Measurements from ENCODE around the gene PCDHA4. TPM values are rescaled to one million over a fixed set of nuclear protein-coding genes. Genes with fewer than 3 reads are reported as not detected.
"Not testable (repeated sequence)": the region's sequence is repeated elsewhere in the genome, so short reads cannot be mapped to it uniquely, and the experiment has no call there.

PCDHA4 gene
- total RNA-seq, 1 experiment from 2014 or later, result 0.02 TPM

DNA sequence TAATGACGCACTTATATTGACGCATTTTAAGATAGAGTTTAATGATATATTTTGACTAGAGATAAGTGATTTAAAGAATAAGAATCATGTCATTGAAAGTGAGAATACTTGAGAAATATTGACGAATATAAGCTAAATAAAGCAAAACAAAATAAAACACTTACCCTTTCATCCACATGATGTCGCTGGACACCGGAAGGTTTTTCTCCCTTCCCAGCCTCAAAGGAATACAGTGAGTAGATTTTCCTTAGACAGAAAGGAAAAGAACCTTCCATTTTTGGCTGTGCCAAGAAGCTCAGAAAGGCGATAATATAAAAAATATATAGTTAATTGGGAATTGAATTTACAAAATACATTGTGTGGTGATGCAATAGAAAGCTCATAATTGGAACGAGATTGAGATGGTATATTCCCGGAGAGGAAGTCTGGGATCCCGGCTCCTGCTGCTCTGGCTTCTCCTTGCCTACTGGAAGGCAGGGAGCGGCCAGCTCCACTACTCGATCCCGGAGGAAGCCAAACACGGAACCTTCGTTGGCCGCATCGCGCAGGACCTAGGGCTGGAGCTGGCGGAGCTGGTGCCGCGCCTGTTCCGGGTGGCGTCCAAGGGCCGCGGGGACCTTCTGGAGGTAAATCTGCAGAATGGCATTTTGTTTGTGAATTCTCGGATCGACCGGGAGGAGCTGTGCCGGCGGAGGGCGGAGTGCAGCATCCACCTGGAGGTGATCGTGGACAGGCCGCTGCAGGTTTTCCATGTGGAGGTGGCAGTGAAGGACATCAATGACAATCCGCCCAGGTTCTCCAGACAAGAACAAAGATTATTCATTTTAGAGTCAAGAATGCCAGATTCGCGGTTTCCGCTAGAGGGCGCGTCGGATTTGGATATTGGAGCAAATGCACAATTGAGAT, 14.8 kb downstream of the PCDHA4 start, which contains the start of gene PCDHA5:
TSS of gene PCDHA5 (plus strand) at position 239 of the 906 bp plus-strand sequence.
- DNase-seq (ENCODE audit: low spot score), result no peak

DNA sequence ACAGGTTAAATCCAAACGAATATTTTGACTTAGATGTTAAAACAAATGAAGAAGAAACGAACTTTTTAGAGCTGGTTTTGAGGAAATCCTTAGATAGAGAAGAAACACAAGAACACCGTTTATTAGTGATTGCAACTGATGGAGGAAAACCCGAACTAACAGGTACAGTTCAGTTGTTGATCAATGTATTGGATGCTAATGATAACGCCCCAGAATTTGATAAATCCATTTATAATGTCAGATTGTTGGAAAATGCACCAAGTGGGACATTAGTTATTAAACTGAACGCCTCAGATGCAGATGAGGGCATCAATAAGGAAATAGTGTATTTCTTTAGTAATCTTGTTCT, 15.4 kb downstream of the PCDHA4 start:
- no peak for DNase-seq (ENCODE audit: low spot score)

DNA sequence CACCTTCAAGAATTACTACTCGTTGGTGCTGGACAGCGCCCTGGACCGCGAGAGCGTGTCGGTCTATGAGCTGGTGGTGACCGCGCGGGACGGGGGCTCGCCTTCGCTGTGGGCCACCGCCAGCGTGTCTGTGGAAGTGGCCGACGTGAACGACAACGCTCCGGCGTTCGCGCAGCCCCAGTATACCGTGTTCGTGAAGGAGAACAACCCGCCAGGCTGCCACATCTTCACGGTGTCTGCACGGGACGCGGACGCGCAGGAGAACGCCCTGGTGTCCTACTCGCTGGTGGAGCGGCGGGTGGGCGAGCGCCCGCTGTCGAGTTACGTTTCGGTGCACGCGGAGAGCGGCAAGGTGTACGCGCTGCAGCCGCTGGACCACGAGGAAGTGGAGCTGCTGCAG, 16.1 kb downstream of the PCDHA4 start:
- DNase-seq (ENCODE audit: low spot score), result not testable (repeated sequence)

DNA sequence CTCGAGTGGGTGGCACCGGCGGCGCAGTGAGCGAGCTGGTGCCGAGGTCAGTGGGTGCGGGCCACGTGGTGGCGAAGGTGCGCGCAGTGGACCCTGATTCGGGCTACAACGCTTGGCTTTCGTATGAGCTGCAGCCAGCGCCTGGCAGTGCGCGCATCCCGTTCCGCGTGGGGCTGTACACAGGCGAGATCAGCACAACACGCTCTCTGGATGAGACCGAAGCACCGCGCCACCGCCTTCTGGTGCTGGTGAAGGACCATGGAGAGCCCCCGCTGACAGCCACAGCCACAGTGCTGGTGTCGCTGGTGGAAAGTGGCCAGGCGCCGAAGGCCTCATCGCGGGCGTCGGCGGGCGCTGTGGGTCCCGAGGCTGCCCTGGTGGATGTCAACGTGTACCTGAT, 16.6 kb downstream of the PCDHA4 start:
- no peak for DNase-seq (ENCODE audit: low spot score)

DNA sequence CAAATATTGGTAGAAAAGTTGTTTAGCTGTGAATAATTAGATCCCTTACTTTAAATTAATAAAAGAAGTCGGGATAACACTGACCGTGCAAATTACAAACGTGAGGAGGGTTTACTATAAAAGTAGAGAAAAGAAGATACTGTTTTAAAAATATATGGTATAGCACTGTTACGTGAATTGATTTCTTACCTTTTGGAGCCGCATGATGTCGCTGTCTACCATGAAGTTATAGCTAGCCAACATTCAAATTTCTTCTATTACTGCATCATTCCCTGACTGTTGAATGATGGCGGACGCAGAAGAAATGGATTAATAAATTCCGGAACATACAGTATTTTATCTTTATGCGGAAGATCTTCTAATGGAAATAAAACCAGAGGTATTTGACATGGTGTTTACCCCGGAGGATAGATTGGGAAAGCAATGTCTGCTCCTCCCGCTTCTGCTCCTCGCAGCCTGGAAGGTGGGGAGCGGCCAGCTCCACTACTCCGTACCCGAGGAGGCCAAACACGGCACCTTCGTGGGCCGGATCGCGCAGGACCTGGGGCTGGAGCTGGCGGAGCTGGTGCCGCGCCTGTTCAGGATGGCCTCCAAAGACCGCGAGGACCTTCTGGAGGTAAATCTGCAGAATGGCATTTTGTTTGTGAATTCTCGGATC, 21.0 kb downstream of the PCDHA4 start, which contains the start of gene PCDHA6:
TSS of gene PCDHA6 (plus strand) at position 257 of the 658 bp plus-strand sequence. CDS start at position 389, 132 bp downstream.
- DNase-seq (ENCODE audit: low spot score), result no peak

DNA sequence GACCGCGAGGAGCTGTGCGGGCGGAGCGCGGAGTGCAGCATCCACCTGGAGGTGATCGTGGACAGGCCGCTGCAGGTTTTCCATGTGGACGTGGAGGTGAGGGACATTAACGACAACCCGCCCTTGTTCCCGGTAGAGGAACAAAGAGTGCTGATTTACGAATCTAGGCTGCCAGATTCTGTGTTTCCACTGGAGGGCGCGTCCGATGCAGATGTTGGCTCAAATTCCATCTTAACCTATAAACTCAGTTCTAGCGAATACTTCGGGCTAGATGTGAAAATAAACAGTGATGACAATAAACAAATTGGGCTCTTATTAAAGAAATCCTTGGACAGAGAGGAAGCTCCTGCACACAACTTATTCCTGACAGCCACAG, 21.5 kb downstream of the PCDHA4 start:
- no peak for DNase-seq (ENCODE audit: low spot score)

DNA sequence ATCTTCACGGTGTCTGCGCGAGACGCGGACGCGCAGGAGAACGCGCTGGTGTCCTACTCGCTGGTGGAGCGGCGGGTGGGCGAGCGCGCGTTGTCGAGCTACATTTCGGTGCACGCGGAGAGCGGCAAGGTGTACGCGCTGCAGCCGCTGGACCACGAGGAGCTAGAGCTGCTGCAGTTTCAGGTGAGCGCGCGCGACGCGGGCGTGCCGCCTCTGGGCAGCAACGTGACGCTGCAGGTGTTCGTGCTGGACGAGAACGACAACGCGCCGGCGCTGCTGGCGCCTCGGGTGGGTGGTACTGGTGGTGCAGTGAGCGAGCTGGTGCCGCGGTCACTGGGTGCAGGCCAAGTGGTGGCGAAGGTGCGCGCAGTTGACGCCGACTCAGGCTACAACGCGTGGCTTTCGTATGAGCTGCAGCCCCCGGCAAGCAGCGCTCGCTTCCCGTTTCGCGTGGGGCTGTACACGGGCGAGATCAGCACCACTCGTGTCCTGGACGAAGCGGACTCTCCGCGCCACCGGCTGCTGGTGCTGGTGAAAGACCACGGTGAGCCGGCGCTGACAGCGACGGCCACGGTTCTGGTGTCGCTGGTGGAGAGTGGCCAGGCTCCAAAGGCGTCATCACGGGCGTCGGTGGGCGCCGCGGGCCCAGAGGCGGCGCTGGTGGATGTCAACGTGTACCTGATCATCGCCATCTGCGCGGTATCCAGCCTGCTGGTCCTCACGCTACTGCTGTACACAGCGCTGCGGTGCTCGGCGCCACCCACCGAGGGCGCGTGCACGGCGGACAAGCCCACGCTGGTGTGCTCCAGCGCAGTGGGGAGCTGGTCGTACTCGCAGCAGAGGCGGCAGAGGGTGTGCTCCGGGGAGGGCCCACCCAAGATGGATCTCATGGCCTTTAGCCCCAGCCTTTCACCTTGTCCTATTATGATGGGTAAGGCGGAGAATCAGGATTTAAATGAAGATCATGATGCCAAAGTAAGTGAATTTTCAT, 22.9 kb downstream of the PCDHA4 start:
- DNase-seq (ENCODE audit: low spot score), result not testable (repeated sequence)

DNA sequence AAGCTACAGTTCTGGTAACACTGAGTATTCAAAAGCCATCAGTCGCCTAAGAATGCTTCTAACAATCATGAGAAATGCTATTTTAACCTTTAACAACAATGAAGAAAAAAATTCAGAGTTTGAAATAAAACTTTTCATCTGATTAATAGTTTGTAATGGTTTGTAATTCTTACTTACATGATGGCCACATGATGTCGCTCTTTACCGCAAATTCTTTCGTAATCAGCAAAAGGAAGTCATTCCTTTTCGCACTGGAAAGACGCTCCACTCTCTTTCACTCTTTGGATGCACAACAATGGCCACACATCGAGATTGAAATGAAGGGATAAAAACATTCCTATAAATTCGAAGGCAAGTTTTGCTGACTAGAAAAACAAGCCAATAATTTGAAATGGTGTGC, 27.1 kb downstream of the PCDHA4 start, which contains the start of gene PCDHA7:
TSS of gene PCDHA7 (plus strand) at position 277 of the 400 bp plus-strand sequence. CDS start at position 392, 115 bp downstream.
- no peak for DNase-seq (ENCODE audit: low spot score)

DNA sequence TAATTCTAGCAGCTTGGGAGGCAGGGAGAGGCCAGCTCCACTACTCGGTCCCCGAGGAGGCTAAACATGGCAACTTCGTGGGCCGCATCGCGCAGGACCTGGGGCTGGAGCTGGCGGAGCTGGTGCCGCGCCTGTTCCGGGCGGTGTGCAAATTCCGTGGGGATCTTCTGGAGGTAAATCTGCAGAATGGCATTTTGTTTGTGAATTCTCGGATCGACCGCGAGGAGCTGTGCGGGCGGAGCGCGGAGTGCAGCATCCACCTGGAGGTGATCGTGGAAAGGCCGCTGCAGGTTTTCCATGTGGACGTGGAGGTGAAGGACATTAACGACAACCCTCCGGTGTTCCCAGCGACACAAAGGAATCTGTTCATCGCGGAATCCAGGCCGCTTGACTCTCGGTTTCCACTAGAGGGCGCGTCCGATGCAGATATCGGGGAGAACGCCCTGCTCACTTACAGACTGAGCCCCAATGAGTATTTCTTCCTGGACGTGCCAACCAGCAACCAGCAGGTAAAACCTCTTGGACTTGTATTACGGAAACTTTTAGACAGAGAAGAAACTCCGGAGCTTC, 27.7 kb downstream of the PCDHA4 start:
- not testable (repeated sequence) for DNase-seq (ENCODE audit: low spot score)

DNA sequence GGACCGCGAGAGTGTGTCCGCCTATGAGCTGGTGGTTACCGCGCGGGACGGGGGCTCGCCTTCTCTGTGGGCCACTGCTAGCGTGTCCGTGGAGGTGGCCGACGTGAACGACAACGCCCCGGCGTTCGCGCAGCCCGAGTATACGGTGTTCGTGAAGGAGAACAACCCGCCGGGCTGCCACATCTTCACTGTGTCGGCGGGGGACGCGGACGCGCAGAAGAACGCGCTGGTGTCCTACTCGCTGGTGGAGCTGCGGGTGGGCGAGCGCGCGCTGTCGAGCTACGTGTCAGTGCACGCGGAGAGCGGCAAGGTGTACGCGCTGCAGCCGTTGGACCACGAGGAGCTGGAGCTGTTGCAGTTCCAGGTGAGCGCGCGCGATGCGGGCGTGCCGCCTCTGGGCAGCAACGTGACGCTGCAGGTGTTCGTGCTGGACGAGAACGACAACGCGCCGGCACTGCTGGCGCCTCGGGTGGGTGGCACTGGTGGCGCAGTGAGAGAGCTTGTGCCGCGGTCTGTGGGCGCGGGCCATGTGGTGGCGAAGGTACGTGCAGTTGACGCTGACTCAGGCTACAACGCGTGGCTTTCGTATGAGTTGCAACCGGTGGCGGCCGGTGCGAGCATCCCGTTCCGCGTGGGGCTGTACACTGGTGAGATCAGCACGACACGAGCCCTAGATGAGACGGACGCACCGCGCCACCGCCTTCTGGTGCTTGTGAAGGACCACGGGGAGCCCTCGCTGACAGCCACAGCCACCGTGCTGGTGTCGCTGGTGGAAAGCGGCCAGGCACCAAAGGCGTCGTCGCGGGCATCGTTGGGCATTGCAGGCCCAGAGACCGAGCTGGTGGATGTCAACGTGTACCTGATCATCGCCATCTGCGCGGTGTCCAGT, 29.0 kb downstream of the PCDHA4 start:
- DNase-seq (ENCODE audit: low spot score), result no peak

DNA sequence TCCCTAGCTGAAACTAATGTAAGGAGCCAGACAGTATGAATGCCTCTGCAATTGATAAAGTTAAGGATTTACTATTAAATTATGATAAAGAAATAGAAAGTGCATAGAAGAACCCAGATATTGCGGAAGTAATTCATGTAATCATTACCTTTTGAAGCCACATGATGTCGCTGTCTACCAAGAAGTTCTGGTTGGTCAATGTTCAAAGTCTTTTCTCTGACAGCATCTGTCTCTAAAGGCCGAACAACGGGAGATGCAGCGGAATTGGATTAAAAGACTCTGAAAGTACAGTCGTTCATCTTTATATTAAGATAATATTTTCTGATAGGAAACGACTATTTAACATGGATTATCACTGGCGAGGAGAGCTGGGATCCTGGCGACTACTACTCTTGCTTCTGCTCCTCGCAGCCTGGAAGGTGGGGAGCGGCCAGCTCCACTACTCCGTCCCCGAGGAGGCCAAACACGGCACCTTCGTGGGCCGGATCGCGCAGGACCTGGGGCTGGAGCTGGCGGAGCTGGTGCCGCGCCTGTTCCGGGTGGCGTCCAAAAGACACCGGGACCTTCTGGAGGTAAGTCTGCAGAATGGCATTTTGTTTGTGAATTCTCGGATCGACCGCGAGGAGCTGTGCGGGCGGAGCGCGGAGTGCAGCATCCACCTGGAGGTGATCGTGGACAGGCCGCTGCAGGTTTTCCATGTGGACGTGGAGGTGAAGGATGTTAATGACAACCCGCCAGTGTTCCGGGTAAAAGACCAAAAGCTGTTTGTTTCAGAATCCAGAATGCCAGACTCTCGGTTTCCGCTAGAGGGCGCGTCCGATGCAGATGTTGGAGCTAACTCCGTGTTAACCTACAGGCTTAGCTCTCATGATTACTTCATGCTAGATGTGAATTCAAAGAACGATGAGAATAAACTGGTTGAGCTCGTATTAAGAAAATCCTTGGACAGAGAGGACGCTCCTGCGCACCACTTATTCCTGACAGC, 34.4 kb downstream of the PCDHA4 start, which contains the start of gene PCDHA8:
TSS of gene PCDHA8 (plus strand) at position 210 of the 985 bp plus-strand sequence. CDS start at position 345, 135 bp downstream.
- peak; percentile 19 for DNase-seq (ENCODE audit: low spot score)

DNA sequence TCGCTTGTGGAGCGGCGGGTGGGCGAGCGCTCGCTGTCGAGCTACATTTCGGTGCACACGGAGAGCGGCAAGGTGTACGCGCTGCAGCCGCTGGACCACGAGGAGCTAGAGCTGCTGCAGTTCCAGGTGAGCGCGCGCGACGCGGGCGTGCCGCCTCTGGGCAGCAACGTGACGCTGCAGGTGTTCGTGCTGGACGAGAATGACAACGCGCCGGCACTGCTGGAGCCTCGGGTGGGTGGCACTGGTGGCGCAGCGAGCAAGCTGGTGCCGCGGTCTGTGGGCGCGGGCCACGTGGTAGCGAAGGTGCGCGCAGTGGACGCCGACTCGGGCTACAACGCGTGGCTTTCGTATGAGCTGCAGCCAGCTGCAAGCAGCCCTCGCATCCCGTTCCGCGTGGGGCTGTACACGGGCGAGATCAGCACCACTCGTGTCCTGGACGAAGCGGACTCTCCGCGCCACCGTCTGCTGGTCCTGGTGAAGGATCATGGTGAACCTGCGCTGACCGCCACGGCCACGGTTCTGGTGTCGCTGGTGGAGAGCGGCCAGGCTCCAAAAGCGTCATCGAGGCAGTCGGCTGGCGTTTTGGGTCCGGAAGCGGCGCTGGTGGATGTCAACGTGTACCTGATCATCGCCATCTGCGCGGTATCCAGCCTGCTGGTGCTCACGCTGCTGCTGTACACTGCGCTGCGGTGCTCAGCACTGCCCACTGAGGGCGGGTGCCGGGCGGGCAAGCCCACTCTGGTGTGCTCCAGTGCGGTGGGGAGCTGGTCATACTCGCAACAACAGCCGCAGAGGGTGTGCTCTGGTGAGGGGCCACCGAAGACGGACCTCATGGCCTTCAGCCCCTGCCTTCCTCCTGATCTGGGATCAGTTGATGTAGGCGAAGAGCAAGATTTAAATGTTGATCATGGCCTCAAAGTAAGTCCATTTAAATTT, 36.2 kb downstream of the PCDHA4 start:
- no peak for DNase-seq (ENCODE audit: low spot score)

DNA sequence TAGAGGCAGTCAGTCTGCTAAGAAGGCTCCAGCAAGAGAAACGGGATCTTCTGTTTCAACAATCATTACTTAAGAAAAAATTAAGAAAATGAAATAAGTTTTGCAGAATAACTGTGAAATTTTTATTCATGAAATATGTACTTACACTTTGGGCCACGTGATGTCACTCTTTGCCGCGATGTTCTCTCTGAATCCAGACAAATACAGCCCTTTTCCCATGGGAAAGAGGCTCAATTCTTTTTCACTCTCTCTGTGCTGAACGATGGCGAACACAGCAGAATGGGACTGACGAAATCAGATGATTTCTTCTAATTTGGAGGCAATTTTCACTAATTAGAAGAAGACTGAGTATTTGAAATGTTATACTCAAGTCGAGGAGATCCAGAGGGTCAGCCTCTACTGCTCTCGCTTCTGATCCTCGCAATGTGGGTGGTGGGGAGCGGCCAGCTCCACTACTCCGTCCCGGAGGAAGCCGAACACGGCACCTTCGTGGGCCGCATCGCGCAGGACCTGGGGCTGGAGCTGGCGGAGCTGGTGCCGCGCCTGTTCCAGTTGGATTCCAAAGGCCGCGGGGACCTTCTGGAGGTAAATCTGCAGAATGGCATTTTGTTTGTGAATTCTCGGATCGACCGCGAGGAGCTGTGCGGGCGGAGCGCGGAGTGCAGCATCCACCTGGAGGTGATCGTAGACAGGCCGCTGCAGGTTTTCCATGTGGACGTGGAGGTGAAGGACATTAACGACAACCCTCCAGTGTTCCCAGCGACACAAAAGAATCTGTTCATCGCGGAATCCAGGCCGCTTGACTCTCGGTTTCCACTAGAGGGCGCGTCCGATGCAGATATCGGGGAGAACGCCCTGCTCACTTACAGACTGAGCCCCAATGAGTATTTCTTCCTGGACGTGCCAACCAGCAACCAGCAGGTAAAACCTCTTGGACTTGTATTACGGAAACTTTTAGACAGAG, 41.6 kb downstream of the PCDHA4 start, which contains the start of gene PCDHA9:
TSS of gene PCDHA9 (plus strand) at position 244 of the 964 bp plus-strand sequence. CDS start at position 358, 114 bp downstream.
- not testable (repeated sequence) for DNase-seq (ENCODE audit: low spot score)

DNA sequence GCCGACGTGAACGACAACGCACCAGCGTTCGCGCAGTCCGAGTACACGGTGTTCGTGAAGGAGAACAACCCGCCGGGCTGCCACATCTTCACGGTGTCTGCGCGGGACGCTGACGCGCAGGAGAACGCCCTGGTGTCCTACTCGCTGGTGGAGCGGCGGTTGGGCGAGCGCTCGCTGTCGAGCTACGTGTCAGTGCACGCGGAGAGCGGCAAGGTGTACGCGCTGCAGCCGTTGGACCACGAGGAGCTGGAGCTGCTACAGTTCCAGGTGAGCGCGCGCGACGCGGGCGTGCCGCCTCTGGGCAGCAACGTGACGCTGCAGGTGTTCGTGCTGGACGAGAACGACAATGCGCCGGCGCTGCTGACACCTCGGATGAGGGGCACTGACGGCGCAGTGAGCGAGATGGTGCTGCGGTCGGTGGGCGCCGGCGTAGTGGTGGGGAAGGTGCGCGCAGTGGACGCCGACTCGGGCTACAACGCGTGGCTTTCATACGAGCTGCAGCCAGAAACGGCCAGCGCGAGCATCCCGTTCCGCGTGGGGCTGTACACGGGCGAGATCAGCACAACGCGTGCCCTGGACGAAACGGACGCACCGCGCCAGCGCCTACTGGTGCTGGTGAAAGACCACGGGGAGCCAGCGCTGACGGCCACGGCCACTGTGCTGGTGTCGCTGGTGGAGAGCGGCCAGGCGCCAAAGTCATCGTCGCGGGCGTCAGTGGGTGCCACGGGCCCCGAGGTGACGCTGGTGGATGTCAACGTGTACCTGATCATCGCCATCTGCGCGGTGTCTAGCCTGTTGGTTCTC, 43.2 kb downstream of the PCDHA4 start:
- DNase-seq (ENCODE audit: low spot score), result not testable (repeated sequence)
